NCI-H524 (cell line): ENCODE results near the gene OR4P4.

ENCODE experiments used
- DNase-seq, 2 experiments: peaks; one replicate each; lab custom pipeline; 2025; lab: John Stamatoyannopoulos, UW

The OR4P4 gene

DNA sequence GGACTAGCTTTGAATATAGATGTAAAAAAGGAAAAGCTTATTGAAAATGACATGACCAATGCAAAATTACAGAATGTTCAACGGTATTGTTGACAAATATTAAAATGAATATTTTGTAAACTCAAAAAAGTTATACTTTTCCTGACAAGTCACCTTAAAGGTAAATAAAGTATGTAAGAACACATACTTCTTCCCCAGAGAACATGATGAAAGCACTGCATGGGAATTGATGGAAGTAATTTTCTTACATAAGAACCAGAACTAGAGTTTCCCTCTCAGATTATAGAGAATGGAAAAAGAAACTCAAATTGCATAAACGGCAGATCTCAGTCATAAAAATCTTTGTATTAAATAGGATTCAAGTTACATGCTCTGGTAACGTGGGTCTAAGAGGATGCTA, at the start of gene OR4P4:
Gene OR4P4 (plus strand): TSS at position 301 of the 400 bp plus-strand sequence.
- no peak for DNase-seq

DNA sequence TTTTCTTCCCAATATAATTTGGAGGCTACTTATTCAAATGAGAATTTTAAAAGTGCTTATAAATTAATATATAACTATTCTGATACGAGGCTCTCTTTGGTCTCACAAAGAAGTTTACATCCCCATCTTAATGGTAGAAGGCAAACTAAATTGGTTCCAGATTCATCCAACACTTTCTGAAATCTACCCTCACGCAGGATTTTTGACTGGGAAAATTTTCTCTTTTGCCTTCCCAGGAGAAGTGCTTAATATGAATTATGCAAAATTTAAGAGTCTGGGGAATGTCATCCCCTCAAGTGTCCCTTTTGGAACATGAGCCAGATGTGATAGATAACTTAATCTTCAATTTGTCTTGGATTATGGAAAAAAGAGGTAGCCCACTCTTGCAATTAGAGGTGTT, 27.4 kb upstream of the OR4P4 start, which contains the start of gene OR4C11:
Gene OR4C11 (minus strand): TSS at position 101 of the 400 bp plus-strand sequence. CDS start 3,272 bp downstream, outside the sequence.
- DNase-seq = no peak

DNA sequence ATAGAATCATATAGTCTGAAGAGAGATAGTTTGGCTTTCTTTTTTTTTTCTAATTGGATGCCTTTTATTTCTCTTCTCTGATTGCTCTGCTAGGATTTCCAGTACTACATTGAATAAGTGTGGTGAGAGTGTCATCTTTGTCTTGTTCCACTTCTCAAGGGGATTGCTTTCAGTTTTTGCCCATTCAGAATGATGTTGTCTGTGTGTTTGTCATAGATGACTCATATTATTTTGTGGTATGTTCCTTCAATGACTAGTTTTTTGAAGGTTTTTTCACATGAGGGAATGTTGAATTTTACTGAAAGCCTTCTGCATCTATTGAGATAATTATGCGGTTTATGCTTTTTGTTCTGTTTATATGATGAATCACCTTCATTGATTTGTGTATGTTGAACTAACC, 10.4 kb upstream of the OR4P4 start:
- DNase-seq = no peak

DNA sequence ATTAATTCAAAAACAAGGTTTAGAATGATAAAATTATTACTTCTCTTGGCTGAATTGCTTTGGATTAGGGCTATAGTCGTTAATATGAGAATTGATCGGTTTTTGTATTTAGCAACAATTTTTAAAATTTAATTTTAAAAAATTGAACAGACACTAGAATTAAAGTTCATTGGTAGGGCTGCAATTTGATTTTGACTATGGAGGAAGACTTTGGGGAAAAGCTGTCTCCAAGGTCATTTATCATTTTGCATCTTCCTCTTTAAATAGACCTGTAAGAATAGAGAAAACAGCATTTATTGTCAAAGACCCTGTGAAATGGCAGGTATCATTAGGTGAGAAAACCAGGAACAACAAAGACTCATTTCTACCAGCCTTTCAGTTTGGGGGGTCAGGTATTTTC, 13.1 kb downstream of the OR4P4 start, which contains the start of gene OR4S2:
Gene OR4S2 (plus strand): TSS at position 301 of the 400 bp plus-strand sequence. CDS start 2,577 bp downstream, outside the sequence.
- no peak for DNase-seq

DNA sequence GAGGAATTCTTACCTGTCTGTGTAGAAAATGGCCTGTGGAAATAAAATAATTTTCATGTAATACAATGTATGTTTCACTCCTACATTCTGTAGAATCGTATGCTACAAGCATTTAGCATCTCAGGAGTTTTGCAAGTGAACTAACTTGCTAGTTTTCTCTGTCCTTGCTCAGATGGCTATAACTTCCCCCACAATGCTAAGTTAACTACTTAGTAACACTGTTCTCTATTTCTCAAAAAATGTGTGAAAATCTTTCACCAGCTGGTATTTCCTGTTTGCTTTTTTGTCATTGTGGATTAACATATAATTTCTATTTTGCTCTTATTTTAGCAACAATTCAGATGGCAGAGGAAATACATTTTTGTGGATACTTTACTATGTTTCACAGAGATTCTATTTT, 17.6 kb downstream of the OR4P4 start:
- no peak for DNase-seq

DNA sequence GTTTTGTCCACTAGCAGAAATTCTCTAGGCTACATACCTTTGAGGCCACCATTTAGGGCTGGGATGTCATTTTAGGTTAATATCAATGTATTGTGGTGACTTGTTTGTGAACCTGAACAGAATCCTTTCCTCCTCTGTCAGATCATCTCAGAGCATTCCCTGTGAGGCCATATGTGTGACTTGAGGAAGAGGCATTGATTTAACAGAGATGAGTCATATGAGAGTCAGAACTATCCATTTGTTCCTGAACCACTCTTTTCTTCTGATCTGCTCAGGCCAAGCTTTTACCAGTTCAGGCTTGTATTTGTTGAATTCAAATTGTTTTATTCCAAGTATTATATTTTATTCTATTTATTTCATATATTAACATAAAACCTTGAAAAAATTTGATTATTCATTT, 20.2 kb downstream of the OR4P4 start:
- DNase-seq = no peak

DNA sequence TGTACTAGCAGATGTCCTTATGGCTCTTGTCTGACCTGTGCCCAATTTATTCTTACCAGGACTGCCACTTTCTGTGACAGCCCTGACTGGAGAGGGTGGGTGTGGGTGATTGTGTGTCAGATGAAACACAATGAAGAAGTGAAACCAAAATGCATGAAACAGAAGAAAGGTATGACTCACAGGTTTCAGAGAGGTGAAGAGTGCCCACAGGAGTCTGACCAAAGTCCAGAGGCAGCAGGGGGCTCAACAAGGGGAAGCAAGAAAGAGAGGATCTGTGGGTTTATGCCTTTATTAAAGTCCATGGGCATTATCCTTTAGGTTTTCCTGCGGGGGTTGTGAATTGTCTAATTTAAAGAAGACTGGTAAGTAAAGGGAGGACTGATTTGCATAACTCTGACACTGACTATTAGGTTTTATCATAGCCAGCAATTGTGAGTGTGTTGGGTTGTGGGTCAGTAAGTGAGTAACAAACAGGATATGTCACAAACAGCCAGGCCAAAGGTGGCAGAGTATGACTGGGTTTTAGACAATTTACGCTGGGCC, 23.2 kb downstream of the OR4P4 start:
- no peak for DNase-seq

DNA sequence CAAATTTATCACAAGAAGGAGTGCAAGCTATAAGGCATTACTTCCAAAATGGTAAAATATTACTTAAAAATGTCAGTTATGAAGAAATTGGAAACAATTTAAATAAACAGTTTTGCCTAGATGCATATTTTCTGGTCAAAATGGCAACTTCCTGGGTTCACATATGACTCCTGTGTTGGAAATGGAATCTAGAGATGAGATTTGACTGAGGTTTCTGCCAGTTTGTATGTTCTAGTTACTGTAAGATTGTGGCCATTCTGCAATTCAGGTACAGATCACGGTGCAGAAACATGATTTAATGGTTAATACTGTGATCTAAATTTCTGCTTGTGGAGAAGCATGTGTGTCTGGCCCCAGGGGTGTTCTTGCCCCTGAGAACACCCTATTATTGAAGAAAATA, 23.7 kb downstream of the OR4P4 start:
- DNase-seq = no peak

DNA sequence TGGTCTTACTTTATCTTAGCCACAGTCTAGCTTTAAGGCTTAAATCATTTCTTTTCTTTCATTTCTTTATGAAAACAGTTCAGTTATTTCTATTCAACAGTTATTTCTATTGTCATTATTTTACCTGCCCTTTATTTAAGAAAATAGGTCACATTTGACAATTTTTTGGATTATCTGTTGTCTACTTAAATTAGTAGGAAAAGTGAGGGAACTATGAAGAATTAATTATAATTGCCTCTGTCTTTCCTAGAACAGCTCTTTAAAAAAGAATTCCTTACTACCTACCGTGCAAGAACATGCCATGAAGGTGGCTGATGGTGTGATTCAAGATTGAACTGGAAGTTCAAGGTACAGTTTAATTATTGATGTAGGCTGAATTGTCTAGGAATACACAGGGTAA, 27.0 kb downstream of the OR4P4 start, which contains the start of gene OR4C6:
Gene OR4C6 (plus strand): TSS at position 301 of the 400 bp plus-strand sequence. CDS start 2,966 bp downstream, outside the sequence.
- DNase-seq = no peak

DNA sequence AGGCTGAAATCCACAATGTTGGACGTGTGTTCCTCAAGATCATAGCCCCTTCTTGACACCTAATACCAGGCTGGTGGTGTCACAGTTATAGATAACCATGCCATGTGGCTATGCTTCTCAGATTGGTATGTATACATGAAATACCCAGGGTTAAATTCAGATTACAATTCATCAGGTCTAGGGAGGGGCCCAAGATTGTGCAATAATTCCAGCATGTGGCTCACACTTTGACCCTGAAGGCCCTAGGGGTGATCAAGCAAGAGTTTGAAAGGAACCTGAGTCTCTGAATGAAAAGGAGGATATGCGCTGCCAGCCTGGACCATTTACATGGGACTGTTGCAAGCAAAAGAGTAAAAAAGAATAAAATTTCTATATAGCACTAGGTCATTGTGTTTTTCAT, 34.5 kb downstream of the OR4P4 start:
- no peak for DNase-seq

DNA sequence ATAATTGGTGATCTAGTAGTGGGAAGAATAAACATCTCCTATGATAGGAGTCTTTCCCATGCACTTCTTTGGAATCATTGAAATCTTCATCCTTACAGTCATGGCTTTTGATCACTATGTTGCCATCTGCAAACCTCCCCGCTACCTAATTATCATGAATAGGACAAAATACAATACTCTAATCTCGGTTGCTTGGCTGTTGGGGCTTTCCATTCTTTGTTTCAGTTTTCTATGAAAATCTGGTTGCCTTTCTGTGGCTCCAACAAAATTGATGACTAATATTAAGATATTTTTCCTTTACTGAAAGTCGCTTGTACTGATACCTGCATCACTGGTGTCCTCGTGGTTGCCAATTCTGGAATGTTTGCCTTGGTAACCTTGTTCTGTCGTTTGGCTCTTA, 38.9 kb downstream of the OR4P4 start:
- no peak for DNase-seq
